GM18870 (cell line): Measurements from ENCODE around the gene PXMP2.

Source experiments
- ATAC-seq: cut with Tn5 transposase; IDR thresholded peaks from one replicate; pipeline ENCODE4 v1.9.1; 2021; ENCODE audit warnings: moderate library complexity; ENCODE audit not compliant: unreplicated experiment

PXMP2 gene

DNA sequence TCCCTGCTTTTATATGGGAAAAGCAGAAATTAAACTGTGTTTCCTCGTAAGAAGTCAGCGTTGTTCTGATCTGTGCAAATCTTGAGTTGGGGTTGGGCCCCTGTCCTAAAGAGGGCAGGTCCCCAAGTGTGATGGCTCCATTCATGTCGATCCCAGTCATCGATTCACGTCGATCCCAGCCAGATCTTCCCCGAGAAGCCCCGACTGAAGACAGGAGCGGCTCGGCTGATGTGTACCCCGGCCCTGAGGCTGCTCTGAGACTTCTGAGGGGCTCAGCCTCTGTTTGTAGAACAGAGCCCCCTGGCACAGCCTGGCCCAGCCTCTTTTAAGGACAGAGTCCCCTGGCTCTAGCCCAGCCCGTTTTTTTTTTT lies 32.6 kb downstream of the PXMP2 start:
- no peak for ATAC-seq

DNA sequence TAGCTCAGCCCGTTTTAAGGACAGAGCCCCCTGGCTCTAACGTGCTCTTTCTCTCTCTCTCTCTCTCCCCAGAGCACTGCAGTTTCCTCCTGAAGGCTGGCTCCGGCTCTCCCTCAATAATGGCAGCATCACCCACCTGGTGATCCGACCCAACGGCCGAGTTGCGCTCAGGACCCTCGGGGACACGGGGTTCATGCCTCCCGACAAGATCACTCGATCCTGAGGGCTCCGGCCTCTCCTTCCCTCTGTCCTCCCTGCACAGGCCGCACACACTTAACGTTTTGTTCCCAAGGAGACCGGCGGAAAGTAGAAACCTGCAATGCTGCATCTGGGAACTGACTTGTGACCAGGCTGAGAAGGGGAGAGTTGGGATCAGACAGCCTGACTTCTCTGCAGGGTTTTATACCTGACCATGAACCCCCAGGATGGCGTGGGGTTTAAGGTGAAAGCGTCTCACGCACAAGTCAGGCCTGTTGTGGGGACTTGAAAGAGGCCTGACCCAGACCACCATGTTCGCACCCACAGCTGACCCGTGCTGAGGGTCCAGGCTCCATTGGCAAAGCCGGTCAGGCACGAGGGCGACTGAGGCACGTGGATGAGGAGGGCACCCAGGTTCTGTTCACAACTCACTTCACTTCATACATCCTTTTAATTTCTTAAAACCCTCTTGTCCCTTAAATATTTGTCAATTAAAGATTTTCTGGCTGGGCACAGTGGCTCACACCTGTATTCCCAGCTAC lies 33.4 kb downstream of the PXMP2 start:
- no peak for ATAC-seq

DNA sequence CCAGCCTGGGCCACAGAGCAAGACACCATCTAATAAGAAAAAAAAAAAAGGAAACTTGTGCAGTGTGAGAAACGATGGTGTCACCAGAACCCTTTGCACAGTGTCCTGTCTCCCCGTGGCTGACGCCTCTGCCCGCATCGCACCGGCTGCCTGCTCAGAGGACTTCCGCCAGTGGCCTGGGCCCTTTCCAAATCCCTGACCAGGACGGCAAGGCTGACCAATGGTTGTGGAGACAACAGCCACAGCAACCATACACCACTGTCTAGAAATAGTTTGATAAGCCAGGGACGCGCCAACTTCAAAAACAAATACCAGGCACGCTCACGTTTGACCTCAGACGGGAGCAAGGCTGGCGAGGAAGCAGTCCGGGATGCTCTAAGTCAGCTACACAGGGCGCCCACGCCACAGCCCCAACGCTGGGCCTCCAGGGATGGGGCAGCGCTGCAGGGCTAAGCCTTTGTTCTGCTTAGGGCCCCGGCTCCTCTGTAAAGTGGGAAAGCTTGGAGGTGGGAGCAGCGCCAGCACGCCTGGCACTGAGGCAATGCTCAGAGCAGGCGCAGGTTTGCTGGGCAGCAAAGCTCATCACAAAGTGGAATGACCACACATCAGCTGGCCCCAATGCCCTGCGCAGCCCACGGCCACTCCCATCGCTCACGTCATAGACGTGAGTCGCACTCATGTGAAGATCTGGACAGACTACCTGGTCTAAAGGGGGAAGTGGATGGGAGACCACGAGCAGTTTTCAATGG lies 35.8 kb downstream of the PXMP2 start:
- ATAC-seq, result no peak

DNA sequence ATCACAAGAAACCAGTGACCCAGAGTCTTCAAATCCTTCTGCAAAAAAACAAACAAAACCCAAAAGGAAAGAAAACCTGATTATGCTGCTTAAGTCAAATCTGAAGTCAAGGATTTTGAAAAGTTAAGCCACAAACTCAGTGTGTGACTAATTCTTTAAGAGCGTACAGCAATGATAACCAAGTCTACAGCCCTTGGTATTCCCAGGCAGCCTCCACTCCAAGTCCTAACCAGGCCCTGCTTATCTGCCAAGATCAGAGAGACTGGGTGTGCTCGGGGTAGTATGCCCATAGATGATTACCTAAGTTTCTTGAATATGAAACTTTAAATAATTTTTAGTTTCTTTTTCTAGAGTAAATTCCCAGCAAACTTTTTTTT lies 36.4 kb downstream of the PXMP2 start:
- no peak for ATAC-seq

DNA sequence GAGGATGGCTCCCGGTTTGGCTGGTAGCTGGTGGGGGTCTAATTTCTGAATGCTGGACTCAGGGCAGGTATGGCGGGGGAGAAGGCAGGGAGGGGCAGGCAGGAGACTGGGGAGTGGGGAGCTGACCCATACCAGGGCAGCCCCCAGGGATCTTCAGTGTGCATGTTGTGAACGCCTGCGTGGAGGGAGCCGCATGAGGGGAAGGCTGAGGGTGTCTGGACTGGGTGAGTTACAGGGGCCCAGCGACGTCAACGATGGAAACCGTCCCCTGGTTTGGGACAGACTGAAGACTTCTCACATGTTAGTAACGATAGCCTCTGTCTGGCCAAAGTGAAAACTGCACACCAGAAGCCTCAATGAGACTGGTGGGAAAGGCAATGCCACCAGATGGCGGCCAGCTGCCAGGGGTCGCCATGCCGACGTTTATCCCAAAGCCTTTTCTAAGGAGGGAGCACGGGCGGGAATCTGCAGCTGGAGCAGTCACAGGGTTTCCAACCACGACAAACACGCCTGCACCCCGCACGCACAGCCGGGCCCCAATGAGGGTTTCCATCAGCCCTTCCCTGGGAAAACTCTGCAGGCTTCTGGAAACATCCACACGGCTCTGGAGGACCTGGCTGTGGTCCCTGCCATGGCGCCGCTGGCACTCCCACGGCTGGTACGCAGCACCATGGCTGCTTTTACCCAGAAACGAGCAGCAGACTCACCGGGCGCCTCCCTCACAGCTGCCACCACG lies 37.3 kb downstream of the PXMP2 start:
- no peak for ATAC-seq

DNA sequence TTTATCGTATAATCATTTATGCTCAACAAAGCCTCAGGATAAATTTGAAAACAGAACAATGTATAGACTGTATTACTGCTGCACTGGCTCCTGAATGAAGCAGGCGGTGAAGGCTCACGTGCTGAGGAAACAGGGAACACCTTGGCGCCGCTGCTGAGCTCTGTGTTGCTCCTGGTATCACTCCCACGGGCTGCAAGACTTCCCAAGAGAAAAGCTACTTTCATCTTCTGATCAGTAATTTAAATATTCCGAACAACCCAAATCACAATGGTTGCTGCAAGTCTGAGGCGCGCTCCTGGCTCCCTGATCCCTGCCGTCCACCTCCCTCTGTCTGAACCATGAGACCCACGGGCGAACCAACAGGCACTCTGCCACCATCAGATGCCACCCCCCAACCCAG lies 39.0 kb downstream of the PXMP2 start:
- no peak for ATAC-seq

DNA sequence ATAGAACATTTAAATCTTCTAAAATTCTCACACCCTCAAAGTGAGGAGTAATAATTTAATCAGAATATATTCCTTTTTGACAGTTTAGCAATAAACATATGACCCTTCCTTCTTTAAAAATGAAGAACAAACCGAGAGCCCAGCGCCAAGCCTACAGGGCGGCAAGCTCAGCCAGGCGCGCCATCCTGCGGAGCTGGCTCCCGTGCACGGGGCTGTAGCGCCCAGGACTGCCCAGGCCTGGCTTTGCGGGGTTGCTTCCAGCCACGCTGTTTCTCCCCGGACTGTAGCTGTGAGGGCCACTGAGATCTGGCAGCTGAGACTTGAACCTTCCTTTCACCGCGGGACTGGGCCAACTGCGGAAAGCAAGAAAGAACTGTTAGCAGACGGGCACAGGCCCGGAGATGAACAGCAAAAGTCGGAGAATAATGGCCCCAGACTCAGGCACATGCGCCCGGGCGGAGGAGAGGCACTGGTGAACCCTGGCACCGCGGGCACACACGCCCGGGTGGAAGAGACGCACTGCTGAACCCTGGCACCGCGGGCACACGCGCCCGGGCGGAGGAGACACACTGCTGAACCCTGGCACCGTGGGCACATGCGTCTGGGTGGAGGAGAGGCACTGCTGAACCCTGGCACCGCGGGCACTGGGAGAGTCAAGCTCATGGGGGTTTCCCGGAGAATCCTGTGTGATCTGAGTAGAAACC lies 39.9 kb downstream of the PXMP2 start:
- no peak for ATAC-seq

DNA sequence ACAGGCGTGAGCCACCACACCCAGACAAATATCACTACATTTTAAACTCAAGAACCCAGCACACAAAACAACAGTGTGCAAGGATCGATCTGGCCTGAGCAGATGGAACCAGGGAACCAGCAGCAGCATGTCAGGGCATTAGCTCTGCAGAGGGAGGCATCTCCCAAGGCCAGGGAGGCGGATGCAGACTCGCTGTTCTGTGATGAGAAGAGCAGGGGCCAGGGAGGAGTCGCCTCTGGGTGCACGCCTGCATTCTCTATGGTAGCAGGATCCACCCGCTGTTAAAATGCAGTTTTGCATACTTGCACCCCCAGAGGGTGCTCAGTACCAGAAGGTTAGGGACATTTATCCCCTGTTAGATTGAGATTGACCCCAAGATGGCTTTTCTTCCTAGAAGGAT lies 41.1 kb downstream of the PXMP2 start:
- no peak for ATAC-seq

DNA sequence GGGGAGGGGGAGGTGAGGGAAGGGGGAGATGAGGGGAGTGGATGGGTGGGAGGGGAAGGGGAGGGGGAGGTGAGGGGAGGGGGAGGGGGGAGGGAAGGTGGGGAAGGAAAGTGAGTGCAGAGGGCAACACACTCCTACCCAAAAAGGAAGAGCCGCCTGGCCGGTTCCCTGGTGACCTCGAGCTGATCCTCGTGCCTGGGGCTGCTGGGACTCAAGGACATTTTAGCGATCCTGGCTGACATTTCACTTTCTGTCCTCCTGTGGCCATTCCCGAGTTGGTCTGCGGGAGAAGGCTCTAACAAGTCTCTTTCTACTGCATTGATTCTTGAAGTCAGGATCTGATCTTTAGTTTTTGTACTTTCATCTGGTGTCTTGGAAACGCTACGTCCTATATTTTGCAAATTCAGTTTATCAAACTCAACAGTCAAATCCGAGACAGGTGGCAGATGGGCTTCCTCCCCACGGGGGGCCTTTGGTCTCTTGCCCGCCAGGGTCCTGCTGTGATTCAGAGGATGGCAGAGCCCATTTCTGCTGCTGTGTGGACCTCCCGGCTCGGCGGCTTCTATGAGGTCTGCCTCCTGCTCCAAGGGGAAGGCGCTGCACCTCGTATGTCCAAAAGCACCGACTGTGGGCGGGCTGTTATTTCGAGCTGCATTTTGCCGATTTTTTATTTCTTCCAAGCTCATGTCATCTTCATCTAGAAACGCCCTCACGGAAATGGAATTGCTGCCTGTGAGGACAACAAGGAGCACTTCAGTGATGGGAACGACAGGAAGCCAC lies 42.3 kb downstream of the PXMP2 start:
- no peak for ATAC-seq

DNA sequence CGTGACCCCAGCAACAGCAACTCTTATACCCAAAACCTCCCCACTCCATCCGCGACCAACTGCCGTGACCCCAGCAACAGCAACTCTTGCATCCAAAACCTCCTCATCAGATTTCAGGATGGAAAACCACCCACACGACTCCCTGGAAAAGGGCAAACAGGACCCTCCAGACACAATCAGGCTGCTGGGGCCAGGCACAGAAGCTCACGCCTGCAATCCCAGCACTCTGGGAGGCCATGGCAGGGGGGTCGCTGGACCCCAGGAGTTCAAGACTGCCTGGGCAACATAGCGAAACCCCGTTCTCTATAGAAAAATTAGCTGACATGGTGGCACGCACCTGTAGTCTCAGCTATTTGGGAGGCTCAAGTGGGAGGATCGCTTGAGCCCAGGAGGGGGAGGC lies 43.0 kb downstream of the PXMP2 start:
- no peak for ATAC-seq

DNA sequence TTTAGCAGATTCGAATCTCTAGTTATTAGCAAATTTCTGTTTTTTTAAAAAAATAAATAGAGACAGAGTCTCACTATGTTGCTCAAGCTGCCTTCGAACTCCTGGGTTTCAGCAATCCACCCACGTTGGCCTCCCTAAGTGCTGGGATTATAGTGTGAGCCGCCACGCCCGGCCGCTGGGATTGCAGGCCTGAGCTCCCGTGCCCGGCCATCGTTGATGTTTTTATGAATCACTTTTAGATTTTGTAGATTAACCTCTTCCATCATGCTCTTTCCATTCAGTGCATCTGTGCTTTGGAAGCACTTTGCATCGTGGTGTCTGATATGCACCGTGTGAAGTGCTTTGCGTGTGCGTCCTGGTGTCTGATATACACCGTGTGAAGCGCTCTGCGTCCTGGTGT lies 44.2 kb downstream of the PXMP2 start:
- no peak for ATAC-seq

DNA sequence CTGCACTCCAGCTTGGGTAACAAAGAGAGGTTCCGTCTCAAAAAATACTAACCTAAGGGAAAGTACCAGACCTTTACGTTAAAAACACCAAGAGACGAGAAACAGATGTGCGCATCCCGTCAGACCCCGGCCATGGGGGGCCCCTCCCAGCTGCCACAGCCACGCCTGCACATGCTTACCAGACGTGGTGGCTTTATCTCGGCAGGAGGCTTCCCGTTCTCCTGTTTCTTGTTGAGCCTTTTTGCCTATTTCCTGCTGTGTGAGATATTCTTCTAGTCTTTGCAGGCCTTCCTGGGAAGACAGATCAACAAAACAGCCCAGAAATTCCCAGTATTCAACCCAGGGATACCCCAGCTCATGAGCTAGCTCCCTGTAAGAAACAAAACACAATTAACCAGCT lies 46.8 kb downstream of the PXMP2 start:
- no peak for ATAC-seq

DNA sequence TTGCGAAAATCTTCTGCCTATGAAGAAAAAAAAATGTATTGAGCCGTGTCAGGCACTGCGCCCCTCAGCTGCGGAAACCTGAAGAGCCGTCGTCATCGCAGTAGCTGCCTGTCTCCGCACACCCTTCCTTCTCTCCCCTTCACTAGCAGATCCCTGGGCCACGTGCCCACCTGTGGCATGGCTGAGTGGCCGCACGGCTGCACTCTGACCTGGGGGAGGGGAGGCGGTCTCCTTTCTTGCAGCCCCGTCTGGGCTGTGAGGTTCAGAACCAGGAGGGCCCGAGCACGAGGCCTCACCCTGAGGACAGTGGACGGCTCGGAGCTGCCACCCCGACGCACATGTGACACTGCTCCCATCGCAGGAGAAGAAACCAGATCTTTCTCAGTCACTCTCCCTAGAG lies 48.1 kb downstream of the PXMP2 start:
- no peak for ATAC-seq

DNA sequence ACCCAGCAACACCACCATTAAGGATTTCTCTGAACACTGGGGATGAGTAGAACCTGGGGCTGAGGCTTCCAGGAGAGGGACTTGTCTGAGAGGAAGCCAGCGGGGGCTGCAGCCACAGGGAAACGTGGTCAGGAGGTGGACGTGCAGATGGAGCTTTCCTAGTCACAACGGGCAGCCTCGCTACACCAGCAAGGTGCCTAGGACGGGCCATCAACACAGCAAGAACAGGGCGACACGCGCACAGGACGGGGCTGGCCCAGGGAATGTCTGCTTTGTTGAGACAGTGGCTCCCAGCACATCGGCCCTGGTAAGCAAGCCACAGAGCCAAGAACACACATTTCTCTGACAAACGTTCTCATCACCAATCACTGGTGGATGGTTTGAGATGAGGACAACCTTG lies 49.0 kb downstream of the PXMP2 start:
- ATAC-seq, result no peak

DNA sequence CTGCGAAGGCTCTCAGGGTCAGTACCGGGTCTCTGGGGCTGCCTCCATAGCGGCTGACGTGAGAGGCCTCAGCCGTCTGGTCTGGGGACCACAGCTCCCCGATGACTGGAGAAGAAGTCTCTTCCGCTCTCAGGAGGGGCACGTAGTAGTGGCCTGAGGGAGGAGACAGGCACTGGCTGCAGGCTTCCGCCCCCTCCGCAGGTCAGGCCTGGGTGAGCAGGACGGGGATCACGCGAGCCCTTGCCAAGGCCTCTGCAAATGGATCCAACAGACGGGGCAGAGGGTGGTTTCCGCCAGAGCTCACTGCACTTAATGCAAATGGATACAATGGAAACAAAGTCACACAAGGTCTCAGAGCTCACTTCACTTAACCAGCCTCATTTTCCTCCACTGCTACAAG lies 49.5 kb downstream of the PXMP2 start:
- ATAC-seq, result no peak

DNA sequence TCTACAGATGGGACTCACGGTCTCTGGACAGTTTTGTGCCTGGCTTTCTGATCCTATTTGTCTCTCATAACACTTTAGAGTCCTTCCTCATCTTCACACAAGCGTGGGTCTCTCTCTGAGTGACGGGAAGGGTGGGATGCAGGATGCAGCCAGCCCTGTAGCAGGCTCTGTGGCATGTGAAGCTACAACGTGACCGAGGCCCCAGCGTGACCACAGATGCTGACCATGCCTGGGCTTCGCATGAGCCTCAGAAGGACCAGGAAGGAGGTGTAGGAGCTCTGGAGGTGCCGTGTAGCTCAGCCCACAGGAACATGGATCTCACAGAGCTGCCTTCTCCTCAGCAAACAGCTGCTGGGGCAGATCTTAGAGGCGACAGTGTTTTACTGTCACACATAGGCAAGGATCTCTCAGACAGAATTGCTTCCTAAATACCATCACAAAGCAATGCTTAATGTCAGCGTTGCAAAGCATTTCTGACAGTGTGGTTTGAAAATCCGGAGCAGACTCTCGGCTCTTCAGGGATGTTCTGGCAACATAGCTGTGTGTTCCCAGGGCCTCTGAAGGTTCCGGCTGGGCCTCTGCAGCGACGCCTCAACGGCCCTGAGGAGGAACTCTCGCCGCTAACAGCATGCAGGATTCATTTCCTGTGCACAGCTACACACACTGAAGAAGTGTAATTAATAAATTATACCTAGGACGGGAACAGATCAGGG lies 52.4 kb downstream of the PXMP2 start:
- ATAC-seq, result no peak

DNA sequence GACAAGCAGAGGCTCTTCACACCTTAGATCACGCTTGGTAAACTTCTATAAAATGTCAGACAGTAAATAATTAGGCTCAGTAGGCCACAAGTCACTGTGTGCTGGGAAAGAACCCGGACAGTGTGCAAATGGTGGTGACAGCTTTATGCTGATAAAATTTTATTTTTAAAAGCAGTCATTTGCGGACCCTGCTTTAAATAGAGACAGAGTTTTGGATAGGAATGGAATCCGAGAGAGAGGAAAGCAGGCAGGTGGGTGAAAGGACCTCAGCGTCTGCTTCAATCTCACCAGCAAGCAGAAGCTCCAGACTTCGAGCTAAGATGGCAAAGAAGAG lies 52.9 kb downstream of the PXMP2 start:
- ATAC-seq, result no peak

DNA sequence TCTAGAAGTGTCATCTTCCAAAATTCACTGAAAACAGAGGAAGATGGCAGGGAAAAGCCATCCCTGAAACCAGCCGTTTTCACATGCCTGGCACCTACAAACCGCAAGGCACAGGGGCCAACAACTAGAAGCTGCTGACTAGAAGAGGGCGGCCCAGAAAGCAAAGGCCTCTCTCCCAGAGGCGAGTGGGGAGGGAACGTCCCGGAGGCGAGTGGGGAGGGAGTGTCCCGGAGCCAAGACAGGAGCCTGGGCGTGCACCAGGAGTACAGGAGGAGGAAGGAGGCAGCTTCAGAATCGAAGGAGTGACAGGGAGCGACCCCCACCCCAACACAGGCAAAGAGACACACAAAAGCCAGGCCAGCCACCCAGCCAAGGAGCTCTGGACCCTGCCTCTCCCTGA lies 53.3 kb downstream of the PXMP2 start:
- no peak for ATAC-seq

DNA sequence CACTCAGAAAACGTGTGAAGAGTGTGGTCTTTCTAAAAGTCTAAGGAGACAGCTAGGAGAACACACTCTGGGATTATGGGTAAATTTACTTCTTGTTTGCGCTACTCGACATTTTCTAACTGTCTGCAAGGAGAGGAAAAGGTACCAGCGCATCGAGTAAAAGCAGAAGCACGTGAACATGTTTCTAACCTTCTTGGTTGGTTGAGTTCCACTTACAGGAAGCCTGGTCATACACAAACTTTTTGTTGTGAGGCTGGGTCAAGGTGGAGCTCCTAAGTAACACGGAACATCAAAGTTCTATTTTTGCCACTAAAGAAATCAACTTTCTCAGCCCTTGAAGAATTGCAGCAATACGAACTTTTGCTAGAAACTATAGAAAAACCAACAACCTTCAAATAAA lies 54.2 kb downstream of the PXMP2 start:
- no peak for ATAC-seq

DNA sequence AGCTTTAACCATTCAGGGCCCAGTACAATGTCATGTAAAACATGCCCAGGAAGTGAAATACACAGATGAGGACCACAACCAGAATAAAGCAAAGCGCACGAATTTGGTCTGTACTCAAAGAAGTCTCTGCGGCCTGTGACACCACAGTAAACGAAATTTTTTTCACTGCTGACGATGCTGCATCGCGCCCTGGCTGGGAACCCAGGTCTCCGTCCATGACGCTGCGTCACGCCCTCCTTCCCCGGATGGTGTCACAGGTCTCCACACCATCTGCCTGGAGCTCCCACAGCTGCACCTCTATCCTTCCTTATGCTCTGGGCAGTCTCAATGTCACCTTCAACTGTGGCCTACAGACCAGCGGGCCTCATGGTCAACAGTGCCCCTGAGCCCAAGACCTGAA lies 56.4 kb downstream of the PXMP2 start:
- no peak for ATAC-seq
